Activated T-cell treated with anti-CD3 and anti-CD28 coated beads, Interleukin-2, amount 50 U/mL, for 24 hours (primary cell): Measurements from ENCODE around the gene PEPD.
A peak's percentile ranks its signal among the peaks of the same experiment; 100 is the strongest.
"Not testable (repeated sequence)": the region's sequence is repeated elsewhere in the genome, so short reads cannot be mapped to it uniquely, and the experiment has no call there.

Experiments
- DNase-seq: peaks from one replicate; pipeline ENCODE4 v3.0.0-alpha.2; 2020
- H3K27ac Mint-ChIP-seq: 2 replicates; pipeline ENCODE4 v1.8.0; 2020; ENCODE audit warnings: mild to moderate bottlenecking, mixed read lengths
- H3K27me3 Mint-ChIP-seq: 2 replicates; pipeline ENCODE4 v1.8.0; 2020; ENCODE audit warnings: mixed read lengths
- H3K36me3 Mint-ChIP-seq: 2 replicates; pipeline ENCODE4 v1.8.0; 2020; ENCODE audit warnings: low read depth, mixed read lengths
- H3K4me1 Mint-ChIP-seq: 2 replicates; pipeline ENCODE4 v1.8.0; 2020; ENCODE audit warnings: low read depth, mixed read lengths
- H3K4me3 Mint-ChIP-seq: 2 replicates; pipeline ENCODE4 v1.8.0; 2020; ENCODE audit warnings: mild to moderate bottlenecking, moderate library complexity, mixed read lengths
- H3K9me3 Mint-ChIP-seq: 2 replicates; pipeline ENCODE4 v1.8.0; 2020; ENCODE audit warnings: mixed read lengths

PEPD gene

DNA sequence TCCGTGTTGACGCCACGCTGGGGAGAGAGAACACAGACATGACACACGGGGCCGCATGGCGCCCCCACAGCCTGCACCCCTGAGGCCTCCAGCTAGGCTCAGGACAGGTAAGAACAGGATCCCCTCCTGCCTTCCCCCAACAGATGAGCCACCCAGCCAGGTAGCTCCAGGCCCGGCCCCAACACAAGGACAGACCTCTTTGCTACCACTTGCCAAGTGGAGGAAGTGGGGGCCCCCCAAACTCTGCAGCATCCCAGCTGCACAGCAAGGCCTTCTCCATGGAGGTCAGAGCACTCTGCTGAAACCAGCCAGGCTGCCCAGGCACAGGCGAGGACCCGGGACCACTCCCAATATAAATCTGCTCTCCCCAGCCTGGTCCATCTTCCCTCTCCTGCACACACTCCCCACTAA lies 31.5 kb downstream of the PEPD start:
- H3K4me1 Mint-ChIP-seq, result no peaks in the 10 kb centered on the region
- H3K4me3 Mint-ChIP-seq, result no peak overlapping the region
- H3K27me3 Mint-ChIP-seq, result no peaks in the 10 kb centered on the region
- H3K27ac Mint-ChIP-seq, result no peak overlapping the region
- H3K9me3 Mint-ChIP-seq, result no peaks in the 10 kb centered on the region
- H3K36me3 Mint-ChIP-seq, result peaks cover 38% of the 10 kb centered on the region
- no peak for DNase-seq

DNA sequence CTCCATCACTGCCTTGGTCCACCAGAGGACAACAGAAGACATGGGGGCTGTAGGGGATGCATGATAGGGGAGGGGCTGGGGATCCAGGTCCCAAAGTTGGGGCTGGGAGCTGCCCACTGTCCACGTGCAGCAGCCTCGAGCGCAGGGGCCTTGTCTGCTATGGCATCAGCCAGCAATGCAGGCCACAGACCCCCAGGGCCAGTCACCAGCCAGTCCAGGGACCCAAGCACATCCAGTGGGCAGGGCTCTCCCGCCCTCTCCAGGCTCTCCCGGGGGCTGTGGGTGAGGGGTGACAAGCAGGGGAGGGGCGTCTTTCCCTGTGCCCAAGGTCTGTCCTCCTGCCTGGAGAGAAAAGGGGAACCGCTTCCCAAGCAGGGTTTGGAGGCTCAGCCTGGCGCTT lies 32.8 kb downstream of the PEPD start:
- H3K4me1 Mint-ChIP-seq, result no peaks in the 10 kb centered on the region
- H3K36me3 Mint-ChIP-seq, result peaks cover 50% of the 10 kb centered on the region
- no peak overlapping the region for H3K4me3 Mint-ChIP-seq
- no peak for DNase-seq
- H3K27me3 Mint-ChIP-seq, result no peaks in the 10 kb centered on the region
- no peak overlapping the region for H3K27ac Mint-ChIP-seq
- H3K9me3 Mint-ChIP-seq, result peaks cover 9% of the 10 kb centered on the region

DNA sequence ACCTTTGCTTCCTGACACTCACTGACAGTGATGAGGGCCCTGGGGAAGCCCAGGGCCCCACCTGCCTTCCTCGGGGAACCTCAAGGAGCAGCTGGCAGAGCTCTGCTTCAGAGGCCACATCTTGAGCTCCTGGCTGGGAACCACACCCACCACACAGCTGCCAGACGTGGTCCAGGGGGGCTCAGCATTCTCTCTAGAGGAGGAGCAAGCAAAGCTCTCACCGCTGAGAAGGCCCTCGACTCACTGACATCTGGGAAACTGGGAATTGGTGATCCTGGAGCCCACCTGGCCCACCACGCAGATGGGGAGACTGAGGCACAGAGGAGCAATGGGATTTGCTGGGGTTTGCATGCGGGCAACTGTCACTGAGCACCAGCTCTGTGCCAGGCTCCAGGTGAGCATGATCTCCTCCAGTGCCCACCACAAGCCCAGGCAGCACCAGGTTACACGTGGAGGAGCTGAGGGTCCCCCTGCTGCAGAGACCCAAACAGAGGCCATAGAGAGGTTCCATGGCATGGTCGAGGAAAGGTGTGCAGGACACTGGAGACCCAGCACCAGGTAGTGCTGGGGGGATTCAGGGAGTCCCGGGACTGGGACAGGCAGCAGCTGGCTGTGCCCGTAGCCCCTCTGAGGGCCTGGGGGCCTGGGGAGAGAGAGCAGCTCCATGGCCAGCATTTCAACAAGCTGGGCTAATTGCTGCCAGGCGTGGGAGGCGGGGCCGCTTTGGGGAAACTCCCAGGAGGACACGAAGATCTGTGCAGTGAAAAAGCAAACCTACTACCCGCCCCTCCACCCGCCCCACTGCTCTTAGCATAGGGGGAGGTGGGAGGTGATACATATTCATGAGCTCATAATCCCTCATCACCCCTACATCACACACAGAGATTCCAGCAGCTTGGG lies 33.4 kb downstream of the PEPD start:
- no peaks in the 10 kb centered on the region for H3K27me3 Mint-ChIP-seq

DNA sequence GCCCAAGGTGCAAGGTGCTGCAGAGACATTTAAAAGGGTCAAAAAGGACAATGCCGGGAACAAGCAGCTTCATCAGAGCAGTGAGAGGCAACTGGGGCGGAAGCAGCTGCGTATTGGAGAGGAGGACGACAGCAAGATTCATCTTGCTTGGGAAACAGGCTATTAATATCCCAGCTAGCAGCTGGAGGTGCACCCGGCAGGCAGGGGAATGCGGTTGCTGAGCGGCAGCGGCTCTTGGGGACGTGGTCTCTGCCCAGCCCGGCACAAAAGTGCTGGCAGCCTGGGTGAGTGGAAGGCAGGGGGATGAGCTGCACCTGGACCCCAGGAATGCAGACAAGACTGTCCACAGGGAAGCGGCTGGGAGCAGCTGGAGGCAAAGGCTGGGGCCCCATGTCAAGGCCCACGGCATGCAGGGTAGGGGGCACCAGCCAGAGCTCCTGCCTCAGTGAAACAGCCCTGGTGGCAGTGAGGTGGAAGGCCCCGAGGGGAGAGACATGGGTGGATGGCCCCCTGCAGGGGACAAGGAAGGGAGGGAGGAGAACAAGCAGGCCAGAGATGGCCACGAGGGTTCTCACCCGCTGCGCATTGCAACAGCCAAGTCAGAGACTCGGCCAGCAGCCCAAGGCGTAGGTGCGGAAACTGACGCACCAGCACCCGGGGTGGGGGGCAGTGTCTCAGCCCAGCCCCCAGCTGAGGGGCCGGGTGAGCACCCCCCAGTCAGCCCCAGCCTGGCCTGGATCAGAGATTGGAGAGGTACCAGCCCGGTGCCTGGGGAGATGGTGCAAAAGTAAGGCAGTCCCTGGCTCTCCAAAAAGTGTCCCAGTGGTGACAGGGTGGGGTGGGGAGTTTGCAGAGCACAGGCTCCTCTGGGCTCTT lies 34.4 kb downstream of the PEPD start:
- no peaks in the 10 kb centered on the region for H3K4me1 Mint-ChIP-seq

More for the DNA sequence above, 33.4 kb downstream of the PEPD start:
- DNase-seq, result no peak
- H3K9me3 Mint-ChIP-seq, result peaks cover 12% of the 10 kb centered on the region
- H3K27ac Mint-ChIP-seq, result no peak overlapping the region
- no peak overlapping the region for H3K4me3 Mint-ChIP-seq
- peaks cover 57% of the 10 kb centered on the region for H3K36me3 Mint-ChIP-seq
- no peaks in the 10 kb centered on the region for H3K4me1 Mint-ChIP-seq

DNA sequence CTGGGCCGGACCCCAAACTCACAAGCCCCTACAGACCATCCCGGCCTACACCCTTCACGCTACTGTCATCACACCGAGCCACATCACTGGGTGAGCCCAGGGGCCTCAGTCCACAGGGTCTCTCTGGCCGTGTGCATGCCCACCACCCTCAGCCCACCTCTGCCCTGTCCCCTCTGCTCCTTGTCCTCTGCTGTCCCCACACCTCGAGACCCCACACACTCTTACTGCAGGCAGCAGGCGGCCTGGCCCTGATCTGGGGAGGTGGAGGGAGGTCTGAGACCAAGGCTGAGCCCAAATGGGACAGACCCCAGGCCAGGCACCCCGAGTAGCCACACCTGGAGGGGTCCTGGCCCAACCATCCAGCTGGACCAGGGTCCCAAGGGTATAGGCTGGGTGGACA lies 35.2 kb downstream of the PEPD start:
- H3K27ac Mint-ChIP-seq, result no peak overlapping the region
- H3K27me3 Mint-ChIP-seq, result no peaks in the 10 kb centered on the region
- no peaks in the 10 kb centered on the region for H3K4me1 Mint-ChIP-seq
- H3K9me3 Mint-ChIP-seq, result peaks cover 18% of the 10 kb centered on the region
- DNase-seq, result no peak
- H3K36me3 Mint-ChIP-seq, result peaks cover 72% of the 10 kb centered on the region
- H3K4me3 Mint-ChIP-seq, result no peak overlapping the region

More for the DNA sequence above, 34.4 kb downstream of the PEPD start:
- Mint-ChIP-seq H3K4me3 (no peak overlapping the region), H3K9me3 (peaks cover 18% of the 10 kb centered on the region), H3K36me3 (peaks cover 64% of the 10 kb centered on the region), H3K27me3 (no peaks in the 10 kb centered on the region), H3K27ac (no peak overlapping the region)
- no peak for DNase-seq

DNA sequence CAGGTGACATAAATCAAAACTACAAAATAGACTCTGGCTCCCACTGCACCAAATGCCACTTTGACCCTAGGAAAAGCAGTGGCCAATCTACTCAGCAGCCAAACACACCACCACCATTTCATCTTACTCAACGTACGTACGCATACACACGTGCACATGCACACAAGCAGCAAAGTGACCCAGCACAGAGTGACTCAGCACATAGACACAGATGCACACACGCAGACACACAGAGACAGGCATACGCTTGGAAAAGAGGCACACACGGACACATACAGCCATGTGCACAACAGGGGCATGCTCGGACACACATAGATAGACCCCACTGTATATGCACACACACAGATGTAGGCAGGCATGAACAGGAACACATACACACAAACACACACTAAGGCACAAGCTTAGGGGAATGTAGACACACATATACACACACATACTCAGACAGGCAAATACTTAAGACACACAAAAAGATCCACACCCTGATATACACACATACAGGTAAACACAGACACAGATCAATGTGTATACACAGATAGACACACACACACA lies 37.3 kb downstream of the PEPD start:
- H3K27ac Mint-ChIP-seq, result no peak overlapping the region
- no peaks in the 10 kb centered on the region for H3K27me3 Mint-ChIP-seq
- DNase-seq, result no peak
- peaks cover 88% of the 10 kb centered on the region for H3K36me3 Mint-ChIP-seq
- no peaks in the 10 kb centered on the region for H3K4me1 Mint-ChIP-seq
- no peak overlapping the region for H3K4me3 Mint-ChIP-seq
- peaks cover 28% of the 10 kb centered on the region for H3K9me3 Mint-ChIP-seq

DNA sequence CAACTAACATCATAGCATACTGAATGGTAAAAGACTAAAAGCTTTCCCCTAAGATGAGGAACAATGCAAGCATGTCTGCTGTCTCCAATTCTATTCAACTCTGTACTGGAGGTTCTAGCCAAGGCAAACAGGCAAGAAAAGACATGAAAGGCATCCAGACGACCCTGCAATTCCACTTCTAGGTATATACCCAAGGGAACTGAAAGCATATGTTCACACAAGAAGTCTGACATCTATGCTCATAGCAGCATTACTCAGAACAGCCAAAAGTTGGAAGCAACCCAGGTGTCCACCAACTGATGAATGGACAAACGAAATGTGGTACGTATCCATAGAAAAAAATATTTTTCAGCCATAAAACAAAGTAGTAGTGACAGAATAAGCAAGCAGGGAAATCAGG lies 39.1 kb downstream of the PEPD start:
- no peak overlapping the region for H3K4me3 Mint-ChIP-seq
- no peaks in the 10 kb centered on the region for H3K4me1 Mint-ChIP-seq
- no peak for DNase-seq
- H3K36me3 Mint-ChIP-seq, result peaks cover 92% of the 10 kb centered on the region
- no peaks in the 10 kb centered on the region for H3K27me3 Mint-ChIP-seq
- H3K9me3 Mint-ChIP-seq, result peaks cover 32% of the 10 kb centered on the region
- no peak overlapping the region for H3K27ac Mint-ChIP-seq

DNA sequence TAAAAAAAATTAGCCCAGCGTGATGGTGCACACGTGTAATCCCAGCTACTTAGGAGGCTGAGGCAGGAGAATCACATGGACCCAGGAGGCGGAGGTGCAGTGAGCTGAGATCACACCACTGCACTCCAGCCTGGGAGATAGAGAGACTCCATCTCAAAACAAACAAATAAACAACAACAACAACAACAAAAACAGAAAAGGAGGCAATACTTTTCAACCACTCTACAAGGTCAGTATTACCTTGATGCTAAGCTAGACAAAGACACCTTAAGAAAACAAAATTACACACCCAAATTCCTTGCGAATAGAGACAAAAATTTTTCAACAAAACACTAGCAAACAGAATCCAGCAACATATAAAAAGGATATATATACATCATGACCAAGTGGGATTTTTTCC lies 39.7 kb downstream of the PEPD start:
- Mint-ChIP-seq H3K36me3 (peaks cover 95% of the 10 kb centered on the region), H3K27me3 (no peaks in the 10 kb centered on the region), H3K4me1 (no peaks in the 10 kb centered on the region), H3K27ac (no peak overlapping the region), H3K9me3 (peaks cover 32% of the 10 kb centered on the region), H3K4me3 (no peak overlapping the region)
- DNase-seq, result no peak

DNA sequence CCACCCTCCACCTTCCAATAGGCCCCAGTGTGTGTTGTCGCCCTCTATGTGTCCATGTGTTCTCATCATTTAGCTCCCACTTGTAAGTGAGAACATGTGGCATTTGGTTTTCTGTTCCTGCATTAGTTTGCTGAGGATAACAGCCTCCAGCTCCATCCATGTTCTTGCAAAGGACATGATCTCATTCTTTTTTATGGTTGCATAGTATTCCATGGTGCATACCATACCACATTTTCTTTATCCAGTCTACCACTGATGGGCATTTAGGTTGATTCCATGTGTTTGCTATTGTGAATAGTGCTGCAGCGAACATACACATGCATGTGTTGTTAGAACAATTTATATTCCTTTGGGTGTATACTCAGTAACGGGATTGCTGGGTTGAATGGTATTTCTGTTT lies 42.0 kb downstream of the PEPD start:
- not testable (repeated sequence) for H3K4me3 Mint-ChIP-seq, DNase-seq, H3K4me1 Mint-ChIP-seq, H3K27me3 Mint-ChIP-seq, H3K27ac Mint-ChIP-seq
- Mint-ChIP-seq H3K9me3 (peaks cover 30% of the 10 kb centered on the region), H3K36me3 (peaks cover 88% of the 10 kb centered on the region)

DNA sequence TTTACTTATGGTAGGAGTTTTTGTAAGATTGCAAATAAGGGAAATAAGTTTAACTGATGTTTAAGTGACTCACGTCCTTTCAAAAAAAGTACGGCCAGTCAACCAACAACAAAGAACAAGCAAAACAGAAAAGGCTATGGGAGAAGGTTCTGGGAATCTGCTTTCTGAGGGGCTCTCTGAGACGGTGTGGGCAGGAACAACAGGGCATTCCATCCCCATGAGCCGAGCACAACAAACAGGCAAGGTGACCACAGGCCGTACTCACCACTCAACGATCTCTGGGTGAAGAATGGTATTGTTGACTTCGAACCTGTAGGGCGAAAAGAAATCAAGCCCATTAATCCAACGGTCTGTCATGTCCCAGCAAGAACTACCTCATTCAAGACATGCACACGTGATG lies 43.8 kb downstream of the PEPD start:
- Mint-ChIP-seq H3K27ac (no peak overlapping the region), H3K9me3 (peaks cover 18% of the 10 kb centered on the region), H3K4me3 (no peak overlapping the region), H3K36me3 (peaks cover 79% of the 10 kb centered on the region), H3K4me1 (no peaks in the 10 kb centered on the region), H3K27me3 (no peaks in the 10 kb centered on the region)
- DNase-seq, result no peak

DNA sequence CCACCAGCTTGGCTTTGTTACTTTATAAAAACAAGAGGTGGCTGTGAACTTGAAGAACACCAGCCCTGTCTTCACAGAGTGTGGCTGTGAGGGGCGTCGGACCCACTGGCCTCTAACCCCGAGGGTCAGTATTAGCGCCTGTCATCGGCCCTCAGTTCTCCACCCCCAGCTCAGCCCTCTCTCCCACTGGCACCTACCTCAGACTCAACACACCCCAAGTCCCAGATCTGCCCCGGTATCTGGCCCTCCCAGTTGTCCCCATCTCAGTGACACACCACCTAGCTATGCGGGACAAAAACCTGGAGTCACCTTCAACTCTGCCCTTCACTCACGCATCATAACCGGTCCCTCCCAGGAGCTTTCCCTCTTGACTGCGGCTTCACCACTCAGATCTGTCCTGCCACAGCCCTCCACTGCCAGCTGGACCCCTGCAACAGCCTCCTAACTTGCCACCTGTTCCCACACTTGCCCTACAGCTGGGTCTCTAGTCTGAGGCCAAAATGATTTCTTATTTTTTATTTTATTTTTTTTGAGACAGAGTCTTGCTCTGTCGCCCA lies 45.4 kb downstream of the PEPD start:
- no peak overlapping the region for H3K27ac Mint-ChIP-seq

DNA sequence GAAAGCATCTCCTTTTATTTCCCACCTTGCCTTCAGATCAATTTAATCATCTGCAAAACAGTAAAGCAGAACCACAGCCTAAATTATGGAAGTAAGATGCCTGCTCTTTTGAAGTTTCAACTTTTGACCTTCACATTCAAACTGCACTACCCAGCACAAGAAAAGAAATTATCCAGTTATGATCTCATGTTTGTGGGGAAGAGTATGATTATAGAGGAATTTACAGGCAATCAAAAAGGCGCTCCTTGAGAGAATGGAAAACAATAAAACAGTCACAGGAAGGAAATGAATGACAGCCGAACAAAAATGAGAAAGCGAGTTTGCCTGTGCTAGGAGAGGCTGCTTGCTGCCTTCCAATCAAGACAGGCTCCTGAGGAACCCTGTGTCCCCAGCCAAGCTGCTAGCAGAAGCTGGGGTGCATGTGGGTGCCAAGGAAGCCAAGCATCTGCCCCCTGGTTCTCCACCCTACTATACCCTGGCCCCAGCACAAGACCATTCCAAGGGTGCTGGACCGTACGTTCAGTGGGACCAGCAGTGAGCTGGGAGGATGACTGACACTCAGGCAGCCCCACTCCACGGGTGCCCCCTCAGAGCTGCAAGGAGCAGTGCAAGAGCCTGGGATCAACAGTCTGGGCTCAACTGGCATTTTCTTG lies 47.8 kb downstream of the PEPD start:
- no peaks in the 10 kb centered on the region for H3K27me3 Mint-ChIP-seq
- H3K27ac Mint-ChIP-seq, result no peak overlapping the region
- H3K36me3 Mint-ChIP-seq, result peaks cover 44% of the 10 kb centered on the region
- peaks cover under 1% of the 10 kb centered on the region for H3K9me3 Mint-ChIP-seq
- no peaks in the 10 kb centered on the region for H3K4me1 Mint-ChIP-seq
- peak; percentile 8 for DNase-seq
- H3K4me3 Mint-ChIP-seq, result no peak overlapping the region

More for the DNA sequence above, 45.4 kb downstream of the PEPD start:
- Mint-ChIP-seq H3K4me3 (no peak overlapping the region), H3K4me1 (no peaks in the 10 kb centered on the region), H3K27me3 (no peaks in the 10 kb centered on the region), H3K36me3 (peaks cover 66% of the 10 kb centered on the region), H3K9me3 (peaks cover 14% of the 10 kb centered on the region)
- DNase-seq, result no peak

DNA sequence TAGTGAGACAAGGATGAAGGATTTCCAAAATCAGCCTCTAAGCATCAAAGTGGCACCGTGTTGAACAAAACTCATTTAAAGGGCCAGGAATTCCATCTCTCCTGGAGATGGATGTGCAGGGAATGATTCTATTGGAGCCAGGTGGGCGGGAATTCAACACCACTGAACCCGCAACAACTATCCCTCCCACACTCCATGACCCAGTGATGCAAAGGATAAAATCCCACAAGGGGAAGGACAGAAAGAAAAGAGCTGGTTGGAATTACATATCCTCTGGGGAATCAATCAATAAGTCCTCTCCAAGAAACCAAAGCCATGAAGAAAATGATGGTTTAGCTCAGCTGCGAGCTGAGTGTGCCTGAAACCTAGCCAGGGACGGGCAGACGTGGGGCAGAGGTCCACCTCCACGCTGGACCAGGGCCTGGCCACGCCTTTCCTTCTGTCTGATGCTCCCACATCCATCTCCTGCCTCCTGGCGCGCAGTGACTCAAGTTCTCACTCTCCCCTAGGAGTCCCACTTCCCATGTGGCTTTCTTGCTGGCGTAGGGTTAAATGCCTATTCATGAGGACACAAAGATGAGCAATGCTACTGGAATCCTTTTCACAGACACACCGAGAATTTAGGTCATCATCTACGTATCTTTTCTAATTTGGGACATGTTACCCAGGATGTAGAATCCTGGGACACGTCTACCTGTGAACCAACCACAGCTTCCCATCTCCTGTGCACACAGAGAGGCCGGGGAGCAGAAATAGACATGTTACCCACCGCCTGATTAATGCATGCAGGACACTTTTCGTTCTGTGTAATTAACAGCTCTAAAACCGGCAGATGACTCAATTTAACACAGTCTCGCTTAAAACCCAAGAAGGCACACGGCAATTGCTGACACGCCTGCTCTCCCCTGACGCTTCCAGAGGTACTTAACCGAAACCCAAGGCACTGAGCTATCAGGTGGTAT lies 48.6 kb downstream of the PEPD start:
- peaks cover 36% of the 10 kb centered on the region for H3K36me3 Mint-ChIP-seq
- H3K4me1 Mint-ChIP-seq, result no peaks in the 10 kb centered on the region
- no peaks in the 10 kb centered on the region for H3K9me3 Mint-ChIP-seq
- H3K27me3 Mint-ChIP-seq, result no peaks in the 10 kb centered on the region
- no peak overlapping the region for H3K4me3 Mint-ChIP-seq
- H3K27ac Mint-ChIP-seq, result no peak overlapping the region
- no peak for DNase-seq
